DMS153 (cell line): ENCODE data around the gene SIRT3.

Source experiments
- DNase-seq: peaks from one replicate; lab custom pipeline; 2025; lab: John Stamatoyannopoulos, UW

Gene SIRT3

DNA sequence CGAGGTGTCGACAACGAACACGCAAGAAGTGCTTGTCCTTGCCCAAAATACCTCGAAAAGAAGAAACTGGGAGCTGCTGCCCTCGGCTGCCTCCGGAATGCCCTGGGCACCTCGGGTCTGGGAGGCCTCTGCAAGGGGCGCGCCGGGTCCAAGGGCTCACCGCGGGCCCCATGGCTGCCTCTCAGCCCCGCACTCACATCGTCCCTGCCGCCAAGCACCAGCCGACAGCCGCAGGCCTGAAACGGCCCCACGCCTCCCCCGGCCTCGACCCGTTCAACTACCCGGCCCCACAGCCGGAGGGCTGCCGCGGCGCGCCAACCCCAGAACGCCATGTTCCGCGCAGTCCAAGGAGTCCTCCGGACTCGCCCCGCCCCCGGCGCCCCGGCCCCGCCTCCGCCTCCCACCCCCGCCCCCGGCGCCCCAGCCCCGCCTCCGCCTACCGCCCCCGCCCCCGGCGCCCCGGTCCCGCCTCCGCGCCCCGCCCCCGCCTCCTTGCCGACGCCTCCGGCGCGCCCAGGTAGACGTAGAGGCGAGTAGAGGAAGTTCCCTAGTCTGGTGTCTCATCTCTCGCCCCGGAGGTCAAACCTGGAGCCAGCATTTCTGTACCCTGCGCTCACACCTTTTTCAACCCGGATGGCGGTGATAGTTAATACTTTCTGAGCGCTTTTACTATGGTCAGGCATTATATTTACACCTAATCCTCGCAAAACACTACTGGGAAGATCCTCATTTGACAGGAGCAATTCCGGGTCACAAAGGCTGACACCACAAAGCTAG lies at the start of gene SIRT3:
SIRT3 (minus strand) TSS at position 346 of the 777 bp plus-strand sequence; CDS start at position 332, 14 bp downstream.
- DNase-seq = peak; percentile 68

DNA sequence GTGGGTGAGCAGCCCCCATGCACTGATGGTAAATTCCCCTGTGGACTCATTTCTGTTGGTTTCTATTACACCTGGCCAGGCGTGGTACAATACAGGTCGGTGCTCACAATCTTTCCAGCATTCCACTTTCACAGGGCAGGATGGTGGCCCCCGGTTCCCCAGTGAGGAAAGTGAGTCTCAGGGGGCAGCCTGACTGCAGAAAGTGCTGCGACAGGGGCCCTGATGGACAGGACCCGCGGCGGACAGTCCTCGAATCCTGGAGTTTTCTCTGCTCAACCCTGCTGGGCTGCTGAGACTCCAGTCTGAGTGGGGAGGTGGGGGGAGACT lies 49.7 kb upstream of the SIRT3 start:
- no peak for DNase-seq

- no peak for DNase-seq
These were observed 49.1 kb upstream of the SIRT3 start for GRCh38 chr11:285021-285893.

GRCh38 chr11:284105-285020 lies 48.2 kb upstream of the SIRT3 start:
- no peak for DNase-seq

- no peak for DNase-seq
These were observed 47.4 kb upstream of the SIRT3 start for GRCh38 chr11:283405-284104.

DNA sequence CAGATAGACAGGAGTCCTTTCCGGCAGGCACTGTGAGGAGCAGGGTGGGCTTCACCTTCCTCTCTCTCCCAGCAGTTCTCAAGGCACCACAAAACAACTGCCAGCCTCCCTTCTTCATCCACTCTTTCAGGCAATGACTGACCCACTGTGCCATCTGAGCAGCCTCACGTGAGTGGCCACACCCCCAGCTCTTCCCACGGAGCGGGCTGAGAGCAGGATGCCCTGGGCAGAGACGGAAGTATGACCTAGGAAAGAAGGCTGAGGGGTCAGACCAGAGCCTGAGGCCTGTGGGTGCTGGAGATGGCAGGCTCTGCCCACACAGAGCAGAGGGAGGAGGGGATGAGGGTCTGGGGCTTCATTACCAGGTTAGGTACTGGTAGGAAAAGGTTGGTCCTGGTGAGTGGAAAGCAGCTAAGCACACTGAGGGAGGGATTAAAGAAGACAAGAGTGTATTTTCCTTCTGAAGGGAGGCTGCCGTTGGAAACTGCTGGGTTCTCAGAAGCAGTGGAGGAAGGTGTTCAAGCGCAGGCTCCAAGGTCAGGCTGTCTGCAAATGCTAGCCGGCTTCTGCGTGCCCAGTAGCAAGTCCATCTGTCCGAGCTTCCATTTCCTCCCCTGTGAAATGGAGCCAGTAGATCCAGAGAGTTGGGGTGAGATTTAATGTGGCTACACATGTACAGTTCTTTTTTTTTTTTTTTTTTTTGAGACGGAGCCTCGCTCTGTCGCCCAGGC lies 46.7 kb upstream of the SIRT3 start:
- DNase-seq = no peak

- DNase-seq = no peak
These were observed 46.0 kb upstream of the SIRT3 start for GRCh38 chr11:282171-282570.

DNA sequence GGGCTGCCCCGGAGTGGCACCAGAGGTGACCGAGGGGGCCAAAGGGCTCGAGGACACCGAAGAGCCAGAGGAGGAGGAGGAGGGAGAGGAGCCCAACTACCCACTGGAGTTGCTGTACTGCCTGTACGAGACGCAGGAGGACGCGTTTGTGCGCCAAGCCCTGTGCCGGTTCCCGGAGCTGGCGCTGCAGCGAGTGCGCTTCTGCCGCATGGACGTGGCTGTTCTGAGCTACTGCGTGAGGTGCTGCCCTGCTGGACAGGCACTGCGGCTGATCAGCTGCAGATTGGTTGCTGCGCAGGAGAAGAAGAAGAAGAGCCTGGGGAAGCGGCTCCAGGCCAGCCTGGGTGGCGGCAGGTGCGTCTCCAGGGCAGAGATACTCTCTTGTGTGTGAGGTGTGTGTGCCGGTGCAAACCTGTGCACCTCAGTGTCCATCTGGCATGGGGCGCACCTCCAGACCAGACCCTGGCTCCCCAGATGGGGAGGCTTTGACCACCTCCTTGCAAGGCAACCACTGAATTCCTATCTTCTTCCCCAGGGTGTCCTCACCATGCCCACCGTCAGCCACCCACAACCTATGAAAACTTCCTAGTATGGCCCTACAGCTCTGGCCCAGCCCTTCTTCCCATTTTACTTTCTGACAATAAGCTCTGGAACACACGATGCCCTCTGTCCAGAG lies 45.5 kb upstream of the SIRT3 start:
- no peak for DNase-seq

DNA sequence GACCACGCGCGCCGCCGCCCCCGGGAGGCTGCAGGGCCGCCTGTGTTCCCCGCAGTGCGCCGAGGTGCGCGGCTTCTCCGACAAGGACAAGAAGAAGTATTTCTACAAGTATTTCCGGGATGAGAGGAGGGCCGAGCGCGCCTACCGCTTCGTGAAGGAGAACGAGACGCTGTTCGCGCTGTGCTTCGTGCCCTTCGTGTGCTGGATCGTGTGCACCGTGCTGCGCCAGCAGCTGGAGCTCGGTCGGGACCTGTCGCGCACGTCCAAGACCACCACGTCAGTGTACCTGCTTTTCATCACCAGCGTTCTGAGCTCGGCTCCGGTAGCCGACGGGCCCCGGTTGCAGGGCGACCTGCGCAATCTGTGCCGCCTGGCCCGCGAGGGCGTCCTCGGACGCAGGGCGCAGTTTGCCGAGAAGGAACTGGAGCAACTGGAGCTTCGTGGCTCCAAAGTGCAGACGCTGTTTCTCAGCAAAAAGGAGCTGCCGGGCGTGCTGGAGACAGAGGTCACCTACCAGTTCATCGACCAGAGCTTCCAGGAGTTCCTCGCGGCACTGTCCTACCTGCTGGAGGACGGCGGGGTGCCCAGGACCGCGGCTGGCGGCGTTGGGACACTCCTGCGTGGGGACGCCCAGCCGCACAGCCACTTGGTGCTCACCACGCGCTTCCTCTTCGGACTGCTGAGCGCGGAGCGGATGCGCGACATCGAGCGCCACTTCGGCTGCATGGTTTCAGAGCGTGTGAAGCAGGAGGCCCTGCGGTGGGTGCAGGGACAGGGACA lies 44.8 kb upstream of the SIRT3 start:
- DNase-seq = no peak

DNA sequence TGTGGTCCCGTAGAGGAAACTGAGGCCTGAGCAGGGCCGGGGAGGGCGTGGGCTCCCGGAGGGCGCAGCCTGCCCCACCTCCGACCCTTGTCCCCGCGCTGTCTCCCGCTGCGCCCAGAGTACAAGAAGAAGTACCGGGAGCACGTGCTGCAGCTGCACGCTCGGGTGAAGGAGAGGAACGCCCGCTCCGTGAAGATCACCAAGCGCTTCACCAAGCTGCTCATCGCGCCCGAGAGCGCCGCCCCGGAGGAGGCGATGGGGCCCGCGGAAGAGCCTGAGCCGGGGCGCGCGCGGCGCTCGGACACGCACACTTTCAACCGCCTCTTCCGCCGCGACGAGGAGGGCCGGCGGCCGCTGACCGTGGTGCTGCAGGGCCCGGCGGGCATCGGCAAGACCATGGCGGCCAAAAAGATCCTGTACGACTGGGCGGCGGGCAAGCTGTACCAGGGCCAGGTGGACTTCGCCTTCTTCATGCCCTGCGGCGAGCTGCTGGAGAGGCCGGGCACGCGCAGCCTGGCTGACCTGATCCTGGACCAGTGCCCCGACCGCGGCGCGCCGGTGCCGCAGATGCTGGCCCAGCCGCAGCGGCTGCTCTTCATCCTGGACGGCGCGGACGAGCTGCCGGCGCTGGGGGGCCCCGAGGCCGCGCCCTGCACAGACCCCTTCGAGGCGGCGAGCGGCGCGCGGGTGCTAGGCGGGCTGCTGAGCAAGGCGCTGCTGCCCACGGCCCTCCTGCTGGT lies 44.0 kb upstream of the SIRT3 start:
- no peak for DNase-seq

GRCh38 chr11:279040-279965 lies 43.2 kb upstream of the SIRT3 start:
- no peak for DNase-seq

- DNase-seq = no peak
These were observed 42.1 kb upstream of the SIRT3 start, which contains the start of gene NLRP6 for GRCh38 chr11:278001-278951. Gene NLRP6, plus strand, starts transcription at chr11:278407. Its CDS starts 163 bp downstream, at chr11:278570.

DNA sequence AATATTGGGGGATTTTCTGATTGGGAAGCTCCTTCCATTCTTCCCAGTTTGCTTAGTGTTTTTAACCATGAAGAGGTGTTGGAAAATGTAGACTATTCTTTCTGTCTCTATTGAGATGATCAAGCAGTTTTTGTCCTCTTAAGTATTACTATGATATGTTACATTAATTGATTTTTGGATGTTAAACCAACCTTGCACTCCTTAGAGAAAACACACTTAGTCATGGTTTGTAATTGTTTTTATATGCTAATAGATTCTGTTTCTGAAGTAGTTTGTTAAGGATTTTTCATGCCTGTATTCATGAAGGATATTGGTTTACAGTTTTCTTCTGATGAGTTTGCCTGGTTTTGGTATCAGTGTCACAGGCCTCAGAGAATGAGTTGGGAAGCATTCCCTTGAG lies 40.1 kb upstream of the SIRT3 start:
- DNase-seq = no peak

DNA sequence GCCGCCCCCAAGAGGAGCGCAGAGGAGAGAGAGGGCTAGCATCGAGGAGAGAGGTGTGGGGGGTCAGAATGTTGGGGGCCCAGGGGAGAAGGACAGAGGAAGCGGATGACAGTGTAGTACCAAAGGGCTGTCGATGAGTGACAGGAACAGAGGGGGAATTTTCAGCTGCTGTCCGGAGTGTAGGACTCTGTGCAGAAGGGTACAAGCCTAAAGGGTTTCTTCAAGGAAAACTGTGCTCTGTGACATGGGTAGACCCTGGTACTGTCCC lies 36.7 kb upstream of the SIRT3 start:
- DNase-seq = no peak

DNA sequence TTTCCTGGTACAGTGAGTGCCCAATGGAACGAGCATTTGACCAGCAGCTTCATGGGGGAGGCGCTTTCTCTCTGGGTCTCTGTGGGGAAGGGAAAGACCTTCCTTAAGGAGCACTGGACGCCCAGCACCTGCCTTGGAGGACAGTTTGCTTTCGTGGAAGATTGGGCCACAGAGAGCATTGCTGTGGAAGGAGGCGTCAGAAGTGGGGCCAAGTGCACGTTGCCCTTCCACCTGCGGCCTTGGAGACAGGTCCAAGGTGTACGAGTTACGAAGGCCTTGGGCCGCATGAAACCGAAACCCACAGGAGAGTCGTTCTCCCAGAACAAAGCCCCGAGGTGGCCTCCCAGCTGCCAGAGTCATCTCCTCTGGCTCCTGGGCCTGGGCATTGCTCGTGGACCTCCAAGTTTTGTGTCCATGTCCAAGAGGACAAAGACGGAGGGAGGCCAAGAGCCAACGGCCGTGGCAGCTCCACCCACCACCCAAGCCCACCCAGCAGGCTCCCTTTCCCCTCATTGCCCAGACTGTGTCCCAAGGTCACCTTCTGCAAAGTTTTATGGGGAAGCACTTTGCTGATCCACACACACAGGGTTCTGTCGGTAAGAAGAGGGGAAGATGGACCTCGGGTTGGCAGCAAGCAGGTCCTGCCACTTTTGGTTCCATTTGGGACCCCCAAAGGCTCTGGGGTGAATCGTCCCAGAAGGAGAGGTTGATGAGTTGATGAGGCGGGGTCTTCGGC lies 36.2 kb upstream of the SIRT3 start:
- DNase-seq = no peak

DNA sequence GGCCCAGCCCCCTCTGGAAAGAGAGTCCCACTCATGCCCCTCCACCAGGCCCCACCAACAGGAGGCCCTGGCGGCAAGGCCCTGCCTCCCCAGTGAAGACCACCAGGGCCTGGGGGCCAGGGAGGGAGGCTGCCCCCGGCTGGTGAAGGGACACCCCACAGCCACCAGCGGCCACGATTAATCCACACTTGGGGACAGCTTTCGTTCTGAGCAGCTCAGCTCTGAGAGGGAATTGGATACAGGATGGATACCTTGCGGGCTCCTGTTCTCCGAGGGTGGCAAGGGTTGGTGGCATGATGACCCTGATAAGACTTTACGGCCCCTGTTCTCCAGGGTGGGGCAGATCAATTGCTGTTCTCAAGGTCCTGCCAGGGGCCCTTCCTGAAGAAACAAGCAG lies 35.2 kb upstream of the SIRT3 start:
- DNase-seq = no peak
